GM12878 (cell line): ENCODE data around the gene NIP7. TPM values are rescaled to one million over a fixed set of nuclear protein-coding genes. Genes with fewer than 3 reads are reported as not detected.

Experiments
- ATAC-seq: fragments of 200-7000 bp; cut with Tn5 transposase; 3 replicates; pipeline ENCODE4 v1.9.1; 2020; ENCODE audit warnings: mild to moderate bottlenecking, moderate library complexity
- BruUV-seq: library from RNA; stranded (reverse); fragments of 400-500 nt; replicated peaks from 2 replicates; lab custom pipeline; 2021; lab: Mats Ljungman, UMichigan
- CTCF ChIA-PET: fragments of 300-600 bp; sonication (Branson Sonifier 250); formaldehyde crosslinking; extraction: SDS; loops from one replicate; lab custom pipeline; 2021; ENCODE audit warnings: inconsistent platforms; lab: Yijun Ruan, JAX
- POLR2A ChIA-PET: fragments of 350-600 bp; formaldehyde crosslinking; extraction: SDS; loops from one replicate; lab custom pipeline; 2021; ENCODE audit warnings: inconsistent platforms; lab: Charles Lee
- RAD21 ChIA-PET: fragments of 300-600 bp; sonication (Branson Sonifier 250); formaldehyde crosslinking; loops from one replicate; lab custom pipeline; 2023; ENCODE audit warnings: antibody characterized with exemption; ENCODE audit not compliant: unreplicated experiment; lab: Charles Lee
- SMC1A ChIA-PET: fragments of 300-600 bp; sonication (Branson Sonifier 250); formaldehyde crosslinking; loops from one replicate; lab custom pipeline; 2023; ENCODE audit not compliant: unreplicated experiment, uncharacterized antibody; lab: Charles Lee
- DNase-seq: peaks from one replicate; pipeline ENCODE4 v3.0.0-alpha.2; 2011; ENCODE audit warnings: low read depth, low spot score
- FAIRE-seq: peaks from 3 replicates; lab custom pipeline; 2011; peaks lifted over from hg19 to GRCh38; lab: Jason Lieb, UNC
- H2AFZ ChIP-seq: 2 replicates; pipeline ENCODE4 v1.6.0; 2011; ENCODE audit warnings: low read depth, low read length, control low read depth; ENCODE audit not compliant: control insufficient read depth
- H3K27ac ChIP-seq: 2 replicates; pipeline ENCODE4 v1.5.1; 2011; ENCODE audit warnings: control low read depth; ENCODE audit not compliant: control insufficient read depth, insufficient read depth
- H3K27me3 ChIP-seq, 2 experiments: replicated peaks in 1 of 2; 2 replicates each; pipeline versions ENCODE4 v1.6.0 to v1.6.1; 2011; ENCODE audit warnings: low read length in 1 of 2; ENCODE audit not compliant: control insufficient read depth in 2 of 2, insufficient read depth in 2 of 2
- H3K36me3 ChIP-seq, 2 experiments: 2 replicates each; pipeline ENCODE4 v1.5.1; 2011; ENCODE audit warnings: low read length in 1 of 2; ENCODE audit not compliant: control insufficient read depth in 2 of 2, insufficient read depth in 2 of 2
- H3K4me1 ChIP-seq: 2 replicates; pipeline ENCODE4 v1.6.1; 2011; ENCODE audit warnings: mild to moderate bottlenecking, low read length, moderate library complexity, mixed read lengths; ENCODE audit not compliant: control insufficient read depth, insufficient read depth
- H3K4me2 ChIP-seq: 2 replicates; pipeline ENCODE4 v1.6.0; 2011; ENCODE audit warnings: control low read depth; ENCODE audit not compliant: control insufficient read depth, insufficient read depth
- H3K4me3 ChIP-seq: fragments of 200-600 bp; sonication (generic); 2 replicates; pipeline ENCODE4 v1.5.1; 2016
- H3K79me2 ChIP-seq: 2 replicates; pipeline ENCODE4 v1.6.0; 2011; ENCODE audit warnings: low read length; ENCODE audit not compliant: control insufficient read depth, insufficient read depth
- H3K9ac ChIP-seq: 2 replicates; pipeline ENCODE4 v1.8.0; 2011; ENCODE audit warnings: low read length, control low read depth, mixed read lengths; ENCODE audit not compliant: control insufficient read depth, insufficient read depth
- H3K9me3 ChIP-seq: replicated peaks from 3 replicates; pipeline ENCODE4 v1.5.1; 2011; ENCODE audit warnings: mild to moderate bottlenecking, low read length; ENCODE audit not compliant: control insufficient read depth, insufficient read depth
- H4K20me1 ChIP-seq: 2 replicates; pipeline ENCODE4 v1.6.0; 2011; ENCODE audit not compliant: control insufficient read depth, insufficient read depth
- CHD1 ChIP-seq: IDR thresholded peaks from 2 replicates; pipeline ENCODE4 v1.6.1; 2012; ENCODE audit warnings: low read depth, low read length, improper control_type of control experiment
- EED ChIP-seq: sonication (generic); IDR thresholded peaks from 2 replicates; pipeline ENCODE4 v1.6.1; 2016; ENCODE audit warnings: antibody characterized with exemption, low read depth
- HCFC1 ChIP-seq: fragments of 150-350 bp; IDR thresholded peaks from 2 replicates; pipeline ENCODE4 v1.6.1; 2014; ENCODE audit warnings: low read length
- HDAC6 ChIP-seq: fragments of 200-600 bp; sonication (generic); IDR thresholded peaks from one replicate; pipeline ENCODE4 v1.8.0; 2017; ENCODE audit warnings: antibody characterized with exemption; ENCODE audit not compliant: unreplicated experiment
- JUND ChIP-seq: IDR thresholded peaks from 2 replicates; pipeline ENCODE4 v1.6.1; 2012; ENCODE audit warnings: low read depth, mild to moderate bottlenecking, low read length, improper control_type of control experiment, moderate library complexity
- KAT2A ChIP-seq: conservative IDR thresholded peaks from 2 replicates; pipeline ENCODE4 v1.6.1; 2011; ENCODE audit warnings: low read depth, low read length; ENCODE audit not compliant: control insufficient read depth
- NBN ChIP-seq: fragments of 450-650 bp; IDR thresholded peaks from 2 replicates; pipeline ENCODE4 v1.6.1; 2016
- NFIC ChIP-seq: IDR thresholded peaks from 2 replicates; pipeline ENCODE4 v1.6.1; 2012; ENCODE audit warnings: low read depth, mild to moderate bottlenecking, inconsistent platforms, low read length, moderate library complexity
- NR2C2 ChIP-seq: IDR thresholded peaks from 2 replicates; pipeline ENCODE4 v1.6.1; 2011; ENCODE audit warnings: borderline replicate concordance, low read depth; ENCODE audit not compliant: control insufficient read depth, insufficient read length
- RUNX3 ChIP-seq: IDR thresholded peaks from 2 replicates; pipeline ENCODE4 v1.6.1; 2012; ENCODE audit warnings: low read length, inconsistent platforms
- SIN3A ChIP-seq: IDR thresholded peaks from 2 replicates; pipeline ENCODE4 v1.6.1; 2012; ENCODE audit warnings: low read depth, low read length, improper control_type of control experiment
- SMAD1 ChIP-seq: fragments of 450-650 bp; IDR thresholded peaks from 2 replicates; pipeline ENCODE4 v1.6.1; 2018; ENCODE audit warnings: mild to moderate bottlenecking, low read depth; ENCODE audit not compliant: partially characterized antibody
- SMC3 ChIP-seq: IDR thresholded peaks from 2 replicates; pipeline ENCODE4 v1.6.1; 2011; ENCODE audit warnings: low read length, improper control_type of control experiment, borderline replicate concordance
- SREBF1 ChIP-seq: IDR thresholded peaks from 2 replicates; pipeline ENCODE4 v1.6.1; 2012; ENCODE audit warnings: mild to moderate bottlenecking, low read length
- STAT3 ChIP-seq: IDR thresholded peaks from 2 replicates; pipeline ENCODE4 v1.6.1; 2011; ENCODE audit warnings: low read depth, low read length, improper control_type of control experiment
- ZZZ3 ChIP-seq: IDR thresholded peaks from 2 replicates; pipeline ENCODE4 v1.6.1; 2011; ENCODE audit warnings: low read depth; ENCODE audit not compliant: control insufficient read depth, insufficient read length
- WGBS: methylation state at CpG from one replicate; pipeline ENCODE4 v1.1.6; 2016; ENCODE audit warnings: low lambda C conversion rate; ENCODE audit not compliant: insufficient replicate concordance, insufficient coverage; ENCODE audit errors: missing lambda C conversion rate; 5-methylcytosine and 5-hydroxymethylcytosine counted together
- in situ Hi-C: fragments of 300-500 bp; cut with MboI; formaldehyde crosslinking; loops from 9 replicates; pipeline ENCODE4 v1.14.3; 2018; ENCODE audit warnings: mixed read lengths
- intact Hi-C: fragments of 100-400 bp; cut with micrococcal nuclease; formaldehyde crosslinking; loops from one replicate; pipeline ENCODE4 v1.14.2; 2022; ENCODE audit not compliant: unreplicated experiment
- polyA plus RNA-seq, 11 experiments: library from polyadenylated mRNA; depleted of rRNA in 4 of 11; unstranded in 6 of 11; stranded (reverse) in 5 of 11; fragments of >200 nt; fragmentation: Nextera tagmentation in 4 of 11; fragmentation: Illumina TruSeq in 1 of 11; extraction: Ambion mirVana in 4 of 11; extraction: Trizol in 1 of 11; gene quantifications; 1 replicate in 1 of 11; 2 replicates in 10 of 11; pipeline versions ENCODE4 v1.2.1 to v1.2.3, GENCODE V29; 2011 to 2016; ENCODE audit warnings: inconsistent platforms in 2 of 11, missing spikeins in 2 of 11, low read depth in 1 of 11
- total RNA-seq, 4 experiments: library from RNA; depleted of rRNA in 3 of 4; stranded (reverse); fragments of >200 nt in 3 of 4; fragmentation: Illumina TruSeq in 1 of 4; extraction: Trizol in 1 of 4; gene quantifications; 2 replicates each; pipeline versions ENCODE4 v1.2.1 to v1.2.3, GENCODE V29; 2013 to 2021
- TF ChIP-seq, protein P1 (sequence below): fragments of 450-650 bp; formaldehyde crosslinking; IDR thresholded peaks from 2 replicates; pipeline ENCODE4 v1.4.0; 2022; ENCODE audit warnings: mild to moderate bottlenecking, moderate library complexity
- TF ChIP-seq, protein P2 (sequence below): fragments of 450-650 bp; IDR thresholded peaks from 2 replicates; pipeline ENCODE4 v1.6.1; 2016; ENCODE audit warnings: mild to moderate bottlenecking, moderate library complexity, borderline replicate concordance

The NIP7 gene
- total and polyA plus RNA-seq, 10 of the 15 experiments (the other 5 are each of a cell fraction or from before 2014, with no cell fraction given), result 18.8 to 62.9 (median 56.7) TPM

- no peak for TF ChIP-seq SREBF1
- TF ChIP-seq ZZZ3, result no peak
- no peak for TF ChIP-seq EED
- TF ChIP-seq, protein P1, sequence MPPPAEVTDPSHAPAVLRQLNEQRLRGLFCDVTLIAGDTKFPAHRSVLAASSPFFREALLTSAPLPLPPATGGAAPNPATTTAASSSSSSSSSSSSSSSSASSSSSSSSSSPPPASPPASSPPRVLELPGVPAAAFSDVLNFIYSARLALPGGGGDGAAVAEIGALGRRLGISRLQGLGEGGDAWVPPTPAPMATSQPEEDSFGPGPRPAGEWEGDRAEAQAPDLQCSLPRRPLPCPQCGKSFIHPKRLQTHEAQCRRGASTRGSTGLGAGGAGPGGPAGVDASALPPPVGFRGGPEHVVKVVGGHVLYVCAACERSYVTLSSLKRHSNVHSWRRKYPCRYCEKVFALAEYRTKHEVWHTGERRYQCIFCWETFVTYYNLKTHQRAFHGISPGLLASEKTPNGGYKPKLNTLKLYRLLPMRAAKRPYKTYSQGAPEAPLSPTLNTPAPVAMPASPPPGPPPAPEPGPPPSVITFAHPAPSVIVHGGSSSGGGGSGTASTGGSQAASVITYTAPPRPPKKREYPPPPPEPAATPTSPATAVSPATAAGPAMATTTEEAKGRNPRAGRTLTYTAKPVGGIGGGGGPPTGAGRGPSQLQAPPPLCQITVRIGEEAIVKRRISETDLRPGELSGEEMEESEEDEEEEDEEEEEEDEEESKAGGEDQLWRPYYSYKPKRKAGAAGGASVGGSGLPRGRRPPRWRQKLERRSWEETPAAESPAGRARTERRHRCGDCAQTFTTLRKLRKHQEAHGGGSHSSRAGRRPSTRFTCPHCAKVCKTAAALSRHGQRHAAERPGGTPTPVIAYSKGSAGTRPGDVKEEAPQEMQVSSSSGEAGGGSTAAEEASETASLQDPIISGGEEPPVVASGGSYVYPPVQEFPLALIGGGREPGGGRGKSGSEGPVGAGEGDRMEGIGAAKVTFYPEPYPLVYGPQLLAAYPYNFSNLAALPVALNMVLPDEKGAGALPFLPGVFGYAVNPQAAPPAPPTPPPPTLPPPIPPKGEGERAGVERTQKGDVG (CRISPR knock-in tag), result no peak
- TF ChIP-seq HDAC6, result no peak
- TF ChIP-seq SMAD1, result no peak
- no peak for TF ChIP-seq JUND
- TF ChIP-seq NR2C2, result no peak
- TF ChIP-seq NFIC, result no peak
Observed at GRCh38 chr16:69314534-69314933, 25.0 kb upstream of the NIP7 start (continued).

- DNase-seq (no peak), FAIRE-seq (no peak), ATAC-seq (no peak)
- in situ Hi-C loops, result no loop called here
- WGBS, result 93% methylated on average over 30 of the region's 30 CpGs
- H3K27me3 ChIP-seq, result no peaks in the 10 kb centered on the region
- peaks cover 3 to 28% of the 10 kb centered on the region in 2 experiments; a peak in 3 of 4 replicates for H3K36me3 ChIP-seq
- H3K79me2 ChIP-seq, result peaks cover 23% of the 10 kb centered on the region
- H3K9ac ChIP-seq, result no peak overlapping the region
- no peaks in the 10 kb centered on the region for H3K4me1 ChIP-seq
- ChIA-PET RAD21 (no interaction called here), SMC1A (no interaction called here), POLR2A (no interaction called here), CTCF (interaction anchor here (0.8 kb wide), 1 partner anchor 10 kb away, joined by 3 read pairs; no protein-coding TSS in a partner anchor)
- H3K4me3 ChIP-seq, result no peak overlapping the region
- intact Hi-C loops, result no loop called here
- no peak overlapping the region for H3K27ac ChIP-seq
- no peak overlapping the region for H3K4me2 ChIP-seq
- BruUV-seq, result no TSS peak
- H4K20me1 ChIP-seq, result no peaks in the 10 kb centered on the region
- H3K9me3 ChIP-seq, result no peaks in the 10 kb centered on the region
- H2AFZ ChIP-seq, result no peak overlapping the region
- TF ChIP-seq KAT2A (no peak), SIN3A (no peak), HCFC1 (no peak), NBN (no peak), STAT3 (no peak), SMC3 (no peak), CHD1 (no peak), RUNX3 (no peak)
- TF ChIP-seq, protein P2, sequence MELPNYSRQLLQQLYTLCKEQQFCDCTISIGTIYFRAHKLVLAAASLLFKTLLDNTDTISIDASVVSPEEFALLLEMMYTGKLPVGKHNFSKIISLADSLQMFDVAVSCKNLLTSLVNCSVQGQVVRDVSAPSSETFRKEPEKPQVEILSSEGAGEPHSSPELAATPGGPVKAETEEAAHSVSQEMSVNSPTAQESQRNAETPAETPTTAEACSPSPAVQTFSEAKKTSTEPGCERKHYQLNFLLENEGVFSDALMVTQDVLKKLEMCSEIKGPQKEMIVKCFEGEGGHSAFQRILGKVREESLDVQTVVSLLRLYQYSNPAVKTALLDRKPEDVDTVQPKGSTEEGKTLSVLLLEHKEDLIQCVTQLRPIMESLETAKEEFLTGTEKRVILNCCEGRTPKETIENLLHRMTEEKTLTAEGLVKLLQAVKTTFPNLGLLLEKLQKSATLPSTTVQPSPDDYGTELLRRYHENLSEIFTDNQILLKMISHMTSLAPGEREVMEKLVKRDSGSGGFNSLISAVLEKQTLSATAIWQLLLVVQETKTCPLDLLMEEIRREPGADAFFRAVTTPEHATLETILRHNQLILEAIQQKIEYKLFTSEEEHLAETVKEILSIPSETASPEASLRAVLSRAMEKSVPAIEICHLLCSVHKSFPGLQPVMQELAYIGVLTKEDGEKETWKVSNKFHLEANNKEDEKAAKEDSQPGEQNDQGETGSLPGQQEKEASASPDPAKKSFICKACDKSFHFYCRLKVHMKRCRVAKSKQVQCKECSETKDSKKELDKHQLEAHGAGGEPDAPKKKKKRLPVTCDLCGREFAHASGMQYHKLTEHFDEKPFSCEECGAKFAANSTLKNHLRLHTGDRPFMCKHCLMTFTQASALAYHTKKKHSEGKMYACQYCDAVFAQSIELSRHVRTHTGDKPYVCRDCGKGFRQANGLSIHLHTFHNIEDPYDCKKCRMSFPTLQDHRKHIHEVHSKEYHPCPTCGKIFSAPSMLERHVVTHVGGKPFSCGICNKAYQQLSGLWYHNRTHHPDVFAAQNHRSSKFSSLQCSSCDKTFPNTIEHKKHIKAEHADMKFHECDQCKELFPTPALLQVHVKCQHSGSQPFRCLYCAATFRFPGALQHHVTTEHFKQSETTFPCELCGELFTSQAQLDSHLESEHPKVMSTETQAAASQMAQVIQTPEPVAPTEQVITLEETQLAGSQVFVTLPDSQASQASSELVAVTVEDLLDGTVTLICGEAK, result no peak
Observed at GRCh38 chr16:69315486-69316311, 23.9 kb upstream of the NIP7 start.
